Keratinocyte (primary cell): ENCODE data around the gene CDH8. TPM values are rescaled to one million over a fixed set of nuclear protein-coding genes. Genes with fewer than 3 reads are reported as not detected.
"Not testable (repeated sequence)": the region's sequence is repeated elsewhere in the genome, so short reads cannot be mapped to it uniquely, and the experiment has no call there.

Experiments used
- DNase-seq: peaks from one replicate; pipeline ENCODE4 v3.0.0-alpha.2; 2011; ENCODE audit warnings: low read depth, missing footprints, low spot score
- FAIRE-seq: peaks from 2 replicates; lab custom pipeline; 2011; peaks lifted over from hg19 to GRCh38; lab: Jason Lieb, UNC
- H2AFZ ChIP-seq: 2 replicates; pipeline ENCODE4 v1.6.0; 2012; ENCODE audit warnings: low read length, control low read depth, inconsistent platforms; ENCODE audit not compliant: control insufficient read depth
- H3K27ac ChIP-seq: 2 replicates; pipeline ENCODE4 v1.5.1; 2011; ENCODE audit warnings: low read length; ENCODE audit not compliant: control insufficient read depth, insufficient read depth
- H3K27me3 ChIP-seq: 3 replicates; pipeline ENCODE4 v1.6.0; 2011; ENCODE audit warnings: low read length; ENCODE audit not compliant: control insufficient read depth, insufficient read depth; ENCODE audit errors: extremely low read depth
- H3K36me3 ChIP-seq, 2 experiments: 2 replicates in 1 of 2; 3 replicates in 1 of 2; pipeline ENCODE4 v1.5.1; 2011; ENCODE audit warnings: low read length in 2 of 2, mild to moderate bottlenecking in 1 of 2; ENCODE audit not compliant: control insufficient read depth in 2 of 2, insufficient read depth in 2 of 2; ENCODE audit errors: extremely low read depth in 1 of 2
- H3K4me1 ChIP-seq: 3 replicates; pipeline ENCODE4 v1.5.1; 2011; ENCODE audit warnings: low read length; ENCODE audit not compliant: control insufficient read depth, insufficient read depth; ENCODE audit errors: extremely low read depth
- H3K4me2 ChIP-seq: 3 replicates; pipeline ENCODE4 v1.6.0; 2011; ENCODE audit warnings: low read depth, low read length; ENCODE audit not compliant: control insufficient read depth, insufficient read depth; ENCODE audit errors: extremely low read depth
- H3K4me3 ChIP-seq, 3 experiments: fragments of 200-600 bp in 1 of 3; sonication (generic) in 1 of 3; 2 replicates in 2 of 3; 3 replicates in 1 of 3; pipeline ENCODE4 v1.5.1; 2011 to 2016; ENCODE audit warnings: low read length in 3 of 3, mild to moderate bottlenecking in 3 of 3, control low read depth in 2 of 3, inconsistent platforms in 1 of 3, low read depth in 1 of 3, mixed read lengths in 1 of 3, mixed run types in 1 of 3, moderate library complexity in 1 of 3; ENCODE audit not compliant: control insufficient read depth in 2 of 3, insufficient read depth in 2 of 3; ENCODE audit errors: extremely low read depth in 1 of 3
- H3K79me2 ChIP-seq: 2 replicates; pipeline ENCODE4 v1.6.0; 2012; ENCODE audit warnings: low read length; ENCODE audit not compliant: control insufficient read depth, insufficient read depth
- H3K9ac ChIP-seq: 3 replicates; pipeline ENCODE4 v1.6.0; 2011; ENCODE audit warnings: low read length; ENCODE audit not compliant: control insufficient read depth, insufficient read depth; ENCODE audit errors: extremely low read depth
- H3K9me1 ChIP-seq: 3 replicates; pipeline ENCODE4 v1.6.0; 2011; ENCODE audit warnings: low read length; ENCODE audit not compliant: control insufficient read depth, insufficient read depth; ENCODE audit errors: extremely low read depth
- H3K9me3 ChIP-seq: 2 replicates; pipeline ENCODE4 v1.5.1; 2012; ENCODE audit warnings: low read depth, low read length; ENCODE audit not compliant: control insufficient read depth
- H4K20me1 ChIP-seq: 3 replicates; pipeline ENCODE4 v1.6.0; 2011; ENCODE audit warnings: low read length; ENCODE audit not compliant: control insufficient read depth, insufficient read depth; ENCODE audit errors: extremely low read depth
- CTCF ChIP-seq, 3 experiments: IDR thresholded peaks in 1 of 3; conservative IDR thresholded peaks in 1 of 3; optimal IDR thresholded peaks in 1 of 3; 2 replicates in 2 of 3; 3 replicates in 1 of 3; pipeline versions ENCODE3 to v1.5.1; 2011; ENCODE audit warnings: low read length in 3 of 3, mild to moderate bottlenecking in 3 of 3, moderate library complexity in 2 of 3, control low read depth in 1 of 3, inconsistent platforms in 1 of 3; ENCODE audit not compliant: insufficient read depth in 2 of 3; ENCODE audit errors: extremely low read depth in 1 of 3
- EZH2 ChIP-seq: IDR thresholded peaks from one replicate; pipeline ENCODE4 v1.6.1; 2012; ENCODE audit warnings: inconsistent platforms, mild to moderate bottlenecking, low read length, moderate library complexity
- dilution Hi-C: fragments of 300-500 bp; cut with MboI; formaldehyde crosslinking; loops from one replicate; pipeline ENCODE4 v1.7.0; 2020; ENCODE audit warnings: low sequenced_read_pairs; ENCODE audit not compliant: extremely low pct_ligation_motif_present
- polyA plus RNA-seq, 5 experiments: library from polyadenylated mRNA; depleted of rRNA in 3 of 5; stranded (reverse) in 3 of 5; stranded (forward) in 1 of 5; unstranded in 1 of 5; fragments of >200 nt; gene quantifications; 1 replicate in 1 of 5; 2 replicates in 3 of 5; 3 replicates in 1 of 5; pipeline versions ENCODE4 v1.2.1 to v1.2.3, GENCODE V29; 2011 to 2012; ENCODE audit warnings: missing spikeins in 2 of 5, low read depth in 1 of 5, low replicate concordance in 1 of 5

The CDH8 gene
- polyA plus RNA-seq, 1 donor (not counting 4 experiments of a cell fraction or from before 2014, with no cell fraction given) = 0.18 TPM

GRCh38 chr16:61921373-61921772 is 114.9 kb downstream of the CDH8 start:
- DNase-seq (no peak), FAIRE-seq (no peak)
- Histone ChIP-seq H2AFZ (no peak overlapping the region), H3K36me3 (no peaks in the 10 kb centered on the region), H4K20me1 (no peaks in the 10 kb centered on the region), H3K9me1 (no peaks in the 10 kb centered on the region), H3K4me1 (no peaks in the 10 kb centered on the region), H3K4me2 (no peak overlapping the region), H3K9ac (no peak overlapping the region), H3K79me2 (no peaks in the 10 kb centered on the region), H3K27me3 (no peaks in the 10 kb centered on the region), H3K4me3 (no peak overlapping the region), H3K9me3 (no peaks in the 10 kb centered on the region), H3K27ac (no peak overlapping the region)
- TF ChIP-seq EZH2 (no peak), CTCF (optimal IDR thresholded peaks at IDR 0.05 in 1 of 3, IDR thresholded peaks at IDR 0.05 in 1 of 3, conservative IDR thresholded peaks at IDR 0.05 in 1 of 3; ENCODE audit: extremely low read depth in 1 of 3, insufficient read depth in 2 of 3, low read length in 3 of 3) (no peak)
- dilution Hi-C loops = no loop called here

DNA sequence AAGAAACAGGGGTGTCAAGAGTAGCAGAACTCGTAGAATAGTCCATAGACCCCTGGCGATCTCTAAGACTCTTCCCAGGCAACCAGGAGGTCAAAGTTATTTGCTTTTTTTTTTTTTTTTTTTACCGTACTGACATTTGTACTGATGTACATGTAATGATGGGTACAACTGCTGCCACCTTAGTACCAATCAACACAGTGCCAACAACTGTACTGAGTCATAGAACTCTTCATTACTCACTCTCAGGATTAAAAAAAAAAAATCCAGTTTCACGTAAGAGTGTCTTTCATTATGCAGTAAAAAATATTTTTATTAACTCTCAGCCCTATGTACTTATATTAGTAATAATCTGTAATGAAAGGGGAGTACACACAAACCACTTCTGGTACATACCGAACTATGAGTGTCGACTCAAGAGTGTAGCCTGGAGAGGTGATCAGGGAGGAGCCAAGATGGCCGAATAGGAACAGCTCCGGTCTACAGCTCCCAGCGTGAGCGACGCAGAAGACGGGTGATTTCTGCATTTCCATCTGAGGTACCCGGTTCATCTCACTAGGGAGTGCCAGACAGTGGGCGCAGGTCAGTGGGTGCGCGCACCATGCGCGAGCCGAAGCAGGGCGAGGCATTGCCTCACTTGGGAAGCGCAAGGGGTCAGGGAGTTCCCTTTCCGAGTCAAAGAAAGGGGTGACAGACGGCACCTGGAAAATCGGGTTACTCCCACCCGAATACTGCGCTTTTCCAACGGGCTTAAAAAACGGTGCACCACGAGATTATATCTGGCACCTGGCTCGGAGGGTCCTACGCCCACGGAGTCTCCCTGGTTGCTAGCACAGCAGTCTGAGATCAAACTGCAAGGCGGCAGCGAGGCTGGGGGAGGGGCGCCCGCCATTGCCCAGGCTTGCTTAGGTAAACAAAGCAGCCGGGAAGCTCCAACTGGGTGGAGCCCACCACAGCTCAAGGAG is 118.1 kb downstream of the CDH8 start:
- H3K4me1 ChIP-seq, H3K4me2 ChIP-seq, H3K36me3 ChIP-seq, H3K9me3 ChIP-seq, H4K20me1 ChIP-seq, H3K9me1 ChIP-seq, H2AFZ ChIP-seq, H3K9ac ChIP-seq, dilution Hi-C loops, H3K27me3 ChIP-seq, FAIRE-seq, H3K4me3 ChIP-seq, H3K27ac ChIP-seq, H3K79me2 ChIP-seq, DNase-seq: not testable (repeated sequence)
